H9 (cell line): ENCODE data around the gene GPX5. TPM values are rescaled to one million over a fixed set of nuclear protein-coding genes. Genes with fewer than 3 reads are reported as not detected.

Experiments
- DNase-seq: peaks from one replicate; pipeline ENCODE4 v3.0.0-alpha.2; 2017
- H2AFZ ChIP-seq: one replicate; pipeline ENCODE4 v1.6.1; 2013; ENCODE audit warnings: mild to moderate bottlenecking, low read length, control low read depth, moderate library complexity
- H2AK5ac ChIP-seq: 2 replicates; pipeline ENCODE4 v1.6.1; 2013; ENCODE audit warnings: low read length, control low read depth, mixed read lengths; ENCODE audit not compliant: insufficient read length
- H2BK120ac ChIP-seq: one replicate; pipeline ENCODE4 v1.6.1; 2013; ENCODE audit warnings: low read depth, mild to moderate bottlenecking, low read length, control low read depth, inconsistent platforms; ENCODE audit not compliant: poor library complexity, severe bottlenecking
- H2BK12ac ChIP-seq: 2 replicates; pipeline ENCODE4 v1.6.1; 2013; ENCODE audit warnings: low read length, control low read depth, mixed read lengths, low read depth; ENCODE audit not compliant: insufficient read length
- H2BK15ac ChIP-seq: 2 replicates; pipeline ENCODE4 v1.6.1; 2013; ENCODE audit warnings: low read depth, low read length, control low read depth
- H2BK20ac ChIP-seq: one replicate; pipeline ENCODE4 v1.6.1; 2013; ENCODE audit warnings: low read depth, mild to moderate bottlenecking, low read length, control low read depth, inconsistent platforms; ENCODE audit not compliant: poor library complexity, severe bottlenecking
- H2BK5ac ChIP-seq: 2 replicates; pipeline ENCODE4 v1.6.1; 2013; ENCODE audit warnings: low read length, control low read depth, mixed read lengths; ENCODE audit not compliant: insufficient read length
- H3K14ac ChIP-seq: 2 replicates; pipeline ENCODE4 v1.6.1; 2013; ENCODE audit warnings: low read length, control low read depth; ENCODE audit not compliant: insufficient read depth
- H3K18ac ChIP-seq: 2 replicates; pipeline ENCODE4 v1.6.1; 2013; ENCODE audit warnings: low read depth, mild to moderate bottlenecking, mixed read lengths, low read length, control low read depth; ENCODE audit not compliant: insufficient read length
- H3K23ac ChIP-seq: 2 replicates; pipeline ENCODE4 v1.6.1; 2013; ENCODE audit warnings: low read length, control low read depth, mixed read lengths, low read depth; ENCODE audit not compliant: insufficient read length
- H3K23me2 ChIP-seq: 2 replicates; pipeline ENCODE4 v1.6.1; 2013; ENCODE audit warnings: low read depth, mild to moderate bottlenecking, mixed read lengths, low read length, control low read depth; ENCODE audit not compliant: insufficient read length, poor library complexity, severe bottlenecking
- H3K27ac ChIP-seq: 2 replicates; pipeline ENCODE4 v1.5.1; 2013; ENCODE audit warnings: low read length, control low read depth, mixed read lengths, low read depth; ENCODE audit not compliant: insufficient read length
- H3K27me3 ChIP-seq: 2 replicates; pipeline ENCODE4 v1.6.1; 2013; ENCODE audit warnings: low read length, control low read depth, inconsistent platforms; ENCODE audit not compliant: insufficient read depth
- H3K4ac ChIP-seq: 2 replicates; pipeline ENCODE4 v1.6.1; 2013; ENCODE audit warnings: low read depth, mild to moderate bottlenecking, control low read depth, inconsistent platforms, low read length, moderate library complexity
- H3K4me1 ChIP-seq: 2 replicates; pipeline ENCODE4 v1.6.1; 2013; ENCODE audit warnings: low read length, control low read depth, inconsistent platforms; ENCODE audit not compliant: insufficient read depth
- H3K4me2 ChIP-seq: 2 replicates; pipeline ENCODE4 v1.6.1; 2013; ENCODE audit warnings: low read length, control low read depth, mixed read lengths; ENCODE audit not compliant: insufficient read length, insufficient read depth
- H3K56ac ChIP-seq: 2 replicates; pipeline ENCODE4 v1.6.1; 2013; ENCODE audit warnings: low read depth, mild to moderate bottlenecking, mixed read lengths, low read length, control low read depth; ENCODE audit not compliant: insufficient read length
- H3K79me1 ChIP-seq: 2 replicates; pipeline ENCODE4 v1.6.1; 2013; ENCODE audit warnings: low read depth, mild to moderate bottlenecking, moderate library complexity, low read length, control low read depth, inconsistent platforms; ENCODE audit not compliant: insufficient read depth, poor library complexity, severe bottlenecking
- H3K79me2 ChIP-seq: 2 replicates; pipeline ENCODE4 v1.6.1; 2013; ENCODE audit warnings: low read length, control low read depth, inconsistent platforms; ENCODE audit not compliant: insufficient read depth
- H3K9ac ChIP-seq: 2 replicates; pipeline ENCODE4 v1.6.1; 2013; ENCODE audit warnings: low read length, control low read depth, mixed read lengths; ENCODE audit not compliant: insufficient read length; ENCODE audit errors: extremely low read depth
- H3K9me3 ChIP-seq: one replicate; pipeline ENCODE4 v1.6.1; 2013; ENCODE audit warnings: low read depth, low read length, inconsistent platforms; ENCODE audit not compliant: control insufficient read depth
- H3T11ph ChIP-seq: one replicate; pipeline ENCODE4 v1.6.1; 2013; ENCODE audit warnings: mild to moderate bottlenecking, low read length, control low read depth, inconsistent platforms
- H4K20me1 ChIP-seq: one replicate; pipeline ENCODE4 v1.6.1; 2013; ENCODE audit not compliant: control insufficient read depth, insufficient read length, insufficient read depth
- H4K5ac ChIP-seq: 2 replicates; pipeline ENCODE4 v1.6.1; 2013; ENCODE audit warnings: low read depth, mild to moderate bottlenecking, mixed read lengths, low read length, control low read depth; ENCODE audit not compliant: insufficient read length
- H4K8ac ChIP-seq: replicated peaks from 2 replicates; pipeline ENCODE4 v1.6.1; 2013; ENCODE audit warnings: low read length, control low read depth, mixed read lengths, low read depth; ENCODE audit not compliant: insufficient read length
- H4K91ac ChIP-seq: 2 replicates; pipeline ENCODE4 v1.6.1; 2013; ENCODE audit warnings: low read depth, mild to moderate bottlenecking, moderate library complexity, mixed read lengths, low read length, control low read depth; ENCODE audit not compliant: insufficient read length
- H3K27ac Mint-ChIP-seq, 3 experiments: 2 replicates in 2 of 3; 3 replicates in 1 of 3; pipeline ENCODE4 v1.8.0; 2020 to 2021; ENCODE audit warnings: mixed read lengths in 3 of 3, mild to moderate bottlenecking in 1 of 3, moderate library complexity in 1 of 3
- H3K27me3 Mint-ChIP-seq: 2 replicates; pipeline ENCODE4 v1.8.0; 2021; ENCODE audit warnings: low read depth, mild to moderate bottlenecking, moderate library complexity, mixed read lengths
- H3K36me3 Mint-ChIP-seq, 3 experiments: 2 replicates in 2 of 3; 3 replicates in 1 of 3; pipeline ENCODE4 v1.8.0; 2020 to 2021; ENCODE audit warnings: low read depth in 3 of 3, mixed read lengths in 3 of 3; ENCODE audit not compliant: insufficient read depth in 1 of 3
- H3K4me1 Mint-ChIP-seq, 2 experiments: 2 replicates each; pipeline ENCODE4 v1.8.0; 2020; ENCODE audit warnings: mixed read lengths in 2 of 2
- H3K4me3 Mint-ChIP-seq, 2 experiments: 2 replicates in 1 of 2; 3 replicates in 1 of 2; pipeline ENCODE4 v1.8.0; 2020 to 2021; ENCODE audit warnings: mild to moderate bottlenecking in 2 of 2, mixed read lengths in 2 of 2, moderate library complexity in 1 of 2
- H3K9me3 Mint-ChIP-seq, 2 experiments: 2 replicates in 1 of 2; 3 replicates in 1 of 2; pipeline ENCODE4 v1.8.0; 2020; ENCODE audit warnings: mild to moderate bottlenecking in 2 of 2, mixed read lengths in 2 of 2, moderate library complexity in 1 of 2
- total RNA-seq: library from RNA; stranded (reverse); gene quantifications from 2 replicates; pipeline ENCODE4 v1.2.1, GENCODE V29; 2021
- TF ChIP-seq, protein P1 (sequence below): fragments of 200-600 bp; sonication (generic); conservative IDR thresholded peaks from 3 replicates; pipeline ENCODE4 v1.8.0; 2021; ENCODE audit warnings: antibody characterized with exemption, mild to moderate bottlenecking

GPX5 gene
- total RNA-seq, 1 experiment from 2014 or later = not detected

- no peak overlapping the region for H3K4ac ChIP-seq
- TF ChIP-seq, protein P1, sequence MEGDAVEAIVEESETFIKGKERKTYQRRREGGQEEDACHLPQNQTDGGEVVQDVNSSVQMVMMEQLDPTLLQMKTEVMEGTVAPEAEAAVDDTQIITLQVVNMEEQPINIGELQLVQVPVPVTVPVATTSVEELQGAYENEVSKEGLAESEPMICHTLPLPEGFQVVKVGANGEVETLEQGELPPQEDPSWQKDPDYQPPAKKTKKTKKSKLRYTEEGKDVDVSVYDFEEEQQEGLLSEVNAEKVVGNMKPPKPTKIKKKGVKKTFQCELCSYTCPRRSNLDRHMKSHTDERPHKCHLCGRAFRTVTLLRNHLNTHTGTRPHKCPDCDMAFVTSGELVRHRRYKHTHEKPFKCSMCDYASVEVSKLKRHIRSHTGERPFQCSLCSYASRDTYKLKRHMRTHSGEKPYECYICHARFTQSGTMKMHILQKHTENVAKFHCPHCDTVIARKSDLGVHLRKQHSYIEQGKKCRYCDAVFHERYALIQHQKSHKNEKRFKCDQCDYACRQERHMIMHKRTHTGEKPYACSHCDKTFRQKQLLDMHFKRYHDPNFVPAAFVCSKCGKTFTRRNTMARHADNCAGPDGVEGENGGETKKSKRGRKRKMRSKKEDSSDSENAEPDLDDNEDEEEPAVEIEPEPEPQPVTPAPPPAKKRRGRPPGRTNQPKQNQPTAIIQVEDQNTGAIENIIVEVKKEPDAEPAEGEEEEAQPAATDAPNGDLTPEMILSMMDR = no peak
- no peak overlapping the region for H4K91ac ChIP-seq
- H3K27ac Mint-ChIP-seq = no peak overlapping the region
- no peak overlapping the region for H3K9ac ChIP-seq
- no peak overlapping the region for H2BK15ac ChIP-seq
- no peaks in the 10 kb centered on the region for H3K36me3 Mint-ChIP-seq
- no peaks in the 10 kb centered on the region for H3K79me1 ChIP-seq
- no peaks in the 10 kb centered on the region for H3K9me3 Mint-ChIP-seq
- no peaks in the 10 kb centered on the region for H3K27me3 ChIP-seq
- no peak overlapping the region for H2BK20ac ChIP-seq
- no peak overlapping the region for H3T11ph ChIP-seq
- no peak for DNase-seq
- H3K79me2 ChIP-seq = no peaks in the 10 kb centered on the region
- no peak overlapping the region for H3K4me2 ChIP-seq
- H2BK5ac ChIP-seq = no peak overlapping the region
- H3K4me1 ChIP-seq = no peaks in the 10 kb centered on the region
- no peak overlapping the region for H2AFZ ChIP-seq
- no peaks in the 10 kb centered on the region for H4K20me1 ChIP-seq
- no peaks in the 10 kb centered on the region for H3K23me2 ChIP-seq
- H4K5ac ChIP-seq = no peak overlapping the region
- H3K9me3 ChIP-seq = no peaks in the 10 kb centered on the region
- no peak overlapping the region for H4K8ac ChIP-seq
- peaks cover 13% of the 10 kb centered on the region for H3K27me3 Mint-ChIP-seq
- H3K4me1 Mint-ChIP-seq = peaks cover 13 to 19% of the 10 kb centered on the region in 2 experiments
- H3K18ac ChIP-seq = no peak overlapping the region
- H2AK5ac ChIP-seq = no peak overlapping the region
- H2BK120ac ChIP-seq = no peak overlapping the region
- H3K14ac ChIP-seq = no peak overlapping the region
- H3K27ac ChIP-seq = no peak overlapping the region
- H3K23ac ChIP-seq = no peak overlapping the region
- no peak overlapping the region for H2BK12ac ChIP-seq
- H3K4me3 Mint-ChIP-seq = no peak overlapping the region
- H3K56ac ChIP-seq = no peak overlapping the region
Measured at GRCh38 chr6:28522594-28523240, 3.0 kb upstream of the GPX5 start.
